HG02884 (cell line): ENCODE measurements around the gene TFCP2L1.

Experiments used
- ATAC-seq: cut with Tn5 transposase; IDR thresholded peaks from one replicate; pipeline ENCODE4 v1.9.1; 2021; ENCODE audit warnings: mild to moderate bottlenecking, moderate library complexity; ENCODE audit not compliant: unreplicated experiment

The TFCP2L1 gene

GRCh38 chr2:121179467-121179866 lies 105.5 kb downstream of the TFCP2L1 start:
- no peak for ATAC-seq

- ATAC-seq, result no peak
Measured at GRCh38 chr2:121178730-121179129, 106.3 kb downstream of the TFCP2L1 start.

GRCh38 chr2:121177896-121178295 lies 107.1 kb downstream of the TFCP2L1 start:
- ATAC-seq, result no peak

- no peak for ATAC-seq
Measured at GRCh38 chr2:121175326-121175725, 109.7 kb downstream of the TFCP2L1 start.

GRCh38 chr2:121173806-121174205 lies 111.2 kb downstream of the TFCP2L1 start:
- no peak for ATAC-seq

- ATAC-seq, result no peak
Measured at GRCh38 chr2:121173112-121173511, 111.9 kb downstream of the TFCP2L1 start.

- ATAC-seq, result no peak
Measured at GRCh38 chr2:121172456-121172855, 112.5 kb downstream of the TFCP2L1 start.

- ATAC-seq, result no peak
Measured at GRCh38 chr2:121171625-121172119, 113.3 kb downstream of the TFCP2L1 start.

GRCh38 chr2:121170577-121170976 lies 114.4 kb downstream of the TFCP2L1 start:
- no peak for ATAC-seq

GRCh38 chr2:121167411-121167810 lies 117.6 kb downstream of the TFCP2L1 start:
- no peak for ATAC-seq
